Loucy (cell line): ENCODE data around the gene KAT2B.

Experiments used
- H2AFZ ChIP-seq: fragments of 200-600 bp; sonication (generic); 2 replicates; pipeline ENCODE4 v1.6.0; 2016; ENCODE audit warnings: antibody characterized with exemption, mild to moderate bottlenecking, low read length, moderate library complexity
- H3F3A ChIP-seq: fragments of 200-600 bp; 2 replicates; pipeline ENCODE4 v1.6.0; 2016; ENCODE audit warnings: antibody characterized with exemption, low read depth, mild to moderate bottlenecking
- H3K27me3 ChIP-seq: fragments of 200-600 bp; sonication (generic); 2 replicates; pipeline ENCODE4 v1.6.1; 2014; ENCODE audit warnings: low read length, mild to moderate bottlenecking; ENCODE audit not compliant: insufficient read depth, poor library complexity, severe bottlenecking
- H3K36me3 ChIP-seq: fragments of 200-600 bp; sonication (generic); 2 replicates; pipeline ENCODE4 v1.6.1; 2016; ENCODE audit warnings: low read length; ENCODE audit not compliant: insufficient read depth
- H3K4me1 ChIP-seq: fragments of 200-600 bp; sonication (generic); 2 replicates; pipeline ENCODE4 v1.5.1; 2014; ENCODE audit warnings: low read length, mild to moderate bottlenecking; ENCODE audit not compliant: insufficient read depth, poor library complexity, severe bottlenecking
- H3K4me2 ChIP-seq: fragments of 200-600 bp; sonication (generic); 2 replicates; pipeline ENCODE4 v1.6.0; 2014; ENCODE audit warnings: antibody characterized with exemption, low read length, low read depth, mild to moderate bottlenecking; ENCODE audit not compliant: poor library complexity, severe bottlenecking
- H3K4me3 ChIP-seq: fragments of 200-600 bp; sonication (generic); 2 replicates; pipeline ENCODE4 v1.5.1; 2014; ENCODE audit warnings: low read length, mild to moderate bottlenecking, mixed read lengths; ENCODE audit not compliant: poor library complexity, severe bottlenecking
- H3K79me2 ChIP-seq: fragments of 200-600 bp; sonication (generic); 2 replicates; pipeline ENCODE4 v1.6.1; 2014; ENCODE audit warnings: low read length; ENCODE audit not compliant: insufficient read depth
- H3K9ac ChIP-seq: fragments of 200-600 bp; sonication (generic); 2 replicates; pipeline ENCODE4 v1.6.0; 2014; ENCODE audit warnings: mild to moderate bottlenecking, low read depth, low read length, moderate library complexity; ENCODE audit not compliant: poor library complexity, severe bottlenecking
- H3K9me2 ChIP-seq: fragments of 200-600 bp; sonication (generic); replicated peaks from 2 replicates; pipeline ENCODE4 v1.6.1; 2016; ENCODE audit warnings: low read depth, low read length, mixed read lengths
- H3K9me3 ChIP-seq: fragments of 200-600 bp; sonication (generic); 2 replicates; pipeline ENCODE4 v1.6.1; 2014; ENCODE audit warnings: mild to moderate bottlenecking, antibody characterized with exemption, low read length, low read depth; ENCODE audit not compliant: insufficient read depth
- H4K20me1 ChIP-seq: fragments of 200-600 bp; sonication (generic); 2 replicates; pipeline ENCODE4 v1.6.0; 2014; ENCODE audit warnings: antibody characterized with exemption, low read length, mild to moderate bottlenecking; ENCODE audit not compliant: insufficient read depth, poor library complexity, severe bottlenecking
- EZH2phosphoT487 ChIP-seq: fragments of 200-600 bp; IDR thresholded peaks from 2 replicates; pipeline ENCODE4 v1.6.1; 2018; ENCODE audit warnings: antibody characterized with exemption, mild to moderate bottlenecking, moderate library complexity, borderline replicate concordance
- TF ChIP-seq, protein P1 (sequence below): fragments of 200-600 bp; sonication (generic); conservative IDR thresholded peaks from 2 replicates; pipeline ENCODE4 v1.5.1; 2014; ENCODE audit warnings: mild to moderate bottlenecking, antibody characterized with exemption, low read length

KAT2B gene

DNA sequence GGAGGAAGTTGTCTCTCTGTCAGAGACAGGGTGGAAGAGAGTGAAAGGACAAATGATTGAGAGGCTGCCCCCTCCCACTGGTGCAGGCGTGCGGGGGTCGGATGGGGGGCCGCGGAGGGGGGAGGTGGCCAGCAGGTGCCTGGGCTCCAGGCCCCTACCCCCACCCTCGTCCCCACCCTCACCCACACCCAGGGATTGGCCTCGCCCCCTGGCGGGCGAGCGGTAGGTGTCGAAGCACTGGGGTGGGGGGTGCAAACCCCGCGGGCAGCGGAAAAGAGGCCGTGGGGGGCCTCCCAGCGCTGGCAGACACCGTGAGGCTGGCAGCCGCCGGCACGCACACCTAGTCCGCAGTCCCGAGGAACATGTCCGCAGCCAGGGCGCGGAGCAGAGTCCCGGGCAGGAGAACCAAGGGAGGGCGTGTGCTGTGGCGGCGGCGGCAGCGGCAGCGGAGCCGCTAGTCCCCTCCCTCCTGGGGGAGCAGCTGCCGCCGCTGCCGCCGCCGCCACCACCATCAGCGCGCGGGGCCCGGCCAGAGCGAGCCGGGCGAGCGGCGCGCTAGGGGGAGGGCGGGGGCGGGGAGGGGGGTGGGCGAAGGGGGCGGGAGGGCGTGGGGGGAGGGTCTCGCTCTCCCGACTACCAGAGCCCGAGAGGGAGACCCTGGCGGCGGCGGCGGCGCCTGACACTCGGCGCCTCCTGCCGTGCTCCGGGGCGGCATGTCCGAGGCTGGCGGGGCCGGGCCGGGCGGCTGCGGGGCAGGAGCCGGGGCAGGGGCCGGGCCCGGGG is at the start of gene KAT2B:
TSS of gene KAT2B (plus strand) at position 682 of the 783 bp plus-strand sequence. CDS start at position 714, 32 bp downstream.
- Histone ChIP-seq H3K4me1 (peaks cover 37% of the 10 kb centered on the region), H3K4me2 (peak within 1 kb of the TSS; percentile 92), H3K27me3 (no peaks in the 10 kb centered on the region), H3K36me3 (no peaks in the 10 kb centered on the region), H3F3A (peaks cover 3% of the 10 kb centered on the region; the same call in 1 of the 2 replicates), H4K20me1 (peaks cover 13% of the 10 kb centered on the region), H2AFZ (peak within 1 kb of the TSS; percentile 97), H3K4me3 (peak within 1 kb of the TSS; percentile 96), H3K9me3 (no peaks in the 10 kb centered on the region), H3K79me2 (peaks cover 31% of the 10 kb centered on the region), H3K9ac (peak within 1 kb of the TSS; percentile 94), H3K9me2 (no peaks in the 10 kb centered on the region)
- TF ChIP-seq, protein P1, sequence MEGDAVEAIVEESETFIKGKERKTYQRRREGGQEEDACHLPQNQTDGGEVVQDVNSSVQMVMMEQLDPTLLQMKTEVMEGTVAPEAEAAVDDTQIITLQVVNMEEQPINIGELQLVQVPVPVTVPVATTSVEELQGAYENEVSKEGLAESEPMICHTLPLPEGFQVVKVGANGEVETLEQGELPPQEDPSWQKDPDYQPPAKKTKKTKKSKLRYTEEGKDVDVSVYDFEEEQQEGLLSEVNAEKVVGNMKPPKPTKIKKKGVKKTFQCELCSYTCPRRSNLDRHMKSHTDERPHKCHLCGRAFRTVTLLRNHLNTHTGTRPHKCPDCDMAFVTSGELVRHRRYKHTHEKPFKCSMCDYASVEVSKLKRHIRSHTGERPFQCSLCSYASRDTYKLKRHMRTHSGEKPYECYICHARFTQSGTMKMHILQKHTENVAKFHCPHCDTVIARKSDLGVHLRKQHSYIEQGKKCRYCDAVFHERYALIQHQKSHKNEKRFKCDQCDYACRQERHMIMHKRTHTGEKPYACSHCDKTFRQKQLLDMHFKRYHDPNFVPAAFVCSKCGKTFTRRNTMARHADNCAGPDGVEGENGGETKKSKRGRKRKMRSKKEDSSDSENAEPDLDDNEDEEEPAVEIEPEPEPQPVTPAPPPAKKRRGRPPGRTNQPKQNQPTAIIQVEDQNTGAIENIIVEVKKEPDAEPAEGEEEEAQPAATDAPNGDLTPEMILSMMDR: peak; percentile 56
- no peak for TF ChIP-seq EZH2phosphoT487

DNA sequence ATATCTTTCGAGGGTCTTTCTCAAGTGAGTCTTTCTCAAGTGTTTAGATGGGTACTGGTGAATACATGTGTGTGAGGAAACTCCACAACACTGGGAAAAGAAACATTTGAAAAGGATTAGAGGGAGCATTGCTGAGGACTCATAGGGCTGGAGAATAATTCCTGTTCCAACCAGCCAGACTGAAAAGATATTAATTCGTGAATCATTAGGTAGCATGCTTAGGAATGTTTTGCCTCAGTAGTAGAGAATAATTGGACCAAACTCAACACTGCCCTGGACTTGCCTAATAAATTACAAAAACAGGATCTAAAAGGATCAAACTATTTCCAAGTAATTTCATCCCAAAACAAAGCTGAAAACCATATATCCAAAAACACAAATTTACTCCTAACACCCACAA is 45.5 kb upstream of the KAT2B start:
- no peaks in the 10 kb centered on the region for H3K9me2 ChIP-seq
- no peaks in the 10 kb centered on the region for H3K9me3 ChIP-seq
- TF ChIP-seq EZH2phosphoT487: no peak
- TF ChIP-seq, protein P1: no peak
- H3F3A ChIP-seq: no peaks in the 10 kb centered on the region
- no peak overlapping the region for H3K9ac ChIP-seq
- no peaks in the 10 kb centered on the region for H3K36me3 ChIP-seq
- H2AFZ ChIP-seq: no peak overlapping the region
- H3K4me2 ChIP-seq: no peak overlapping the region
- H3K4me1 ChIP-seq: no peaks in the 10 kb centered on the region
- H3K27me3 ChIP-seq: no peaks in the 10 kb centered on the region
- no peak overlapping the region for H3K4me3 ChIP-seq
- no peaks in the 10 kb centered on the region for H3K79me2 ChIP-seq
- no peaks in the 10 kb centered on the region for H4K20me1 ChIP-seq

DNA sequence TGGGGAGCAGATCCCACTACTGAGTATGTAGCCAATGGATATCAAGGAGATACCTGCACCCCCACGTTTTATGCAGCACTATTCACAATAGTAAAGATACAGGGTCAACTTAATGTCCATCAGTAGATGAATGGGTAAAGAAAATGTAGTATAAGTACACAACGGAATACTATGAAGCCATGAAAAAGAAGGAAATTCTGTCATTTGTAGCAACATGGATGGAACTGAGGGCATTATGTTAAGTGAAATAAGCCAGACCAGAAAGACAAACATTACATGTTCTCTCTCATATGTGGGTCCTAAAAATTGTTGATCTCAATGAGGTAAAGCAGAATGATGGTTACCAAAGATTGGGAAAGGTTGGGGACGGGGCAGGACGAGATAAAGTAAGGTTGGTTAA is 42.7 kb upstream of the KAT2B start:
- Histone ChIP-seq H3K9me3 (no peaks in the 10 kb centered on the region), H2AFZ (no peak overlapping the region), H3K9ac (no peak overlapping the region), H3F3A (no peaks in the 10 kb centered on the region), H3K9me2 (no peaks in the 10 kb centered on the region), H3K79me2 (no peaks in the 10 kb centered on the region), H3K4me1 (no peaks in the 10 kb centered on the region), H3K27me3 (no peaks in the 10 kb centered on the region), H3K4me3 (no peak overlapping the region), H3K4me2 (no peak overlapping the region), H4K20me1 (no peaks in the 10 kb centered on the region), H3K36me3 (no peaks in the 10 kb centered on the region)
- TF ChIP-seq, protein P1: no peak
- TF ChIP-seq EZH2phosphoT487: no peak
